HG02798 (cell line): ENCODE data around the gene STK24.
"Not testable (repeated sequence)": the region's sequence is repeated elsewhere in the genome, so short reads cannot be mapped to it uniquely, and the experiment has no call there.

Experiments used
- ATAC-seq: cut with Tn5 transposase; IDR thresholded peaks from one replicate; pipeline ENCODE4 v1.9.1; 2021; ENCODE audit warnings: mild to moderate bottlenecking; ENCODE audit not compliant: unreplicated experiment, poor library complexity

The STK24 gene

DNA sequence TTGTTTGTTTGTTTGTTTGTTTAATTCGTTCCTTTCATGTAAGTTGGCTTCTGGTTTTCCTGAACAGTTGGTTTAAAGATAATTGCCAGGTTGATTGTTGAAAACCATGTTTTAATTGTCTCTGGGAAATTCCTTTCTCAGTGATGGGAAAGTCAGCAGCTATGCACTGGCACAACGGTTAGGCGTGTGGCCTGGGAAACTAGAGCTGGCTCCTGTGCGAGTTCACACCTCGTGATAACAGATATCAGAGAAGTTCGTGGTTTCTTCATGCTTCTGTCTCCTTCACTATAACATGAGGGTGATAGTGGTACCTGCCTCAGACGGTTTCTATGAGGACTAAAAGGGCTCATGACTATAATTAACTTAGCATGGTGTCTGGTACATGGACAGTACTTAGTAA, 153.5 kb downstream of the STK24 start:
- ATAC-seq, result no peak

DNA sequence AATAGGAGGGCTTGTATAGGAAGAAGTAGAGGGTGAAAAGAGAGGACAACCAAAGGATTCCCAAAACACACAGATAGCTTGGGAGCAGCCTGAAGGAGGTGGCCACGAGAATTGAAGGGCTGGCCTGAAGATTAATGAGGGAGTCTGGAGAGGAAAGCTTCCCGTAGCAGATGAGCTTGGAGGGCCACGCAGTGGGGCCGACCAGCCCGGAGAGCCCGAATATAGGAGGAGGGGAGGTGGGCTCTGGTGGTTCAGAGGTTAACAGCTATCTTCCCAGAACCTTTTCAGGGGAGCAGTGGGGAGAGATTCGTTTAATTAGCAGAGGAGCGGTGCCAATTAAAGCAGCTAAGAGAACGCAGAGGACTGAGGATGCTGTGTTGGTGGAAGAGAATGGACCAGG, 154.9 kb downstream of the STK24 start:
- no peak for ATAC-seq

DNA sequence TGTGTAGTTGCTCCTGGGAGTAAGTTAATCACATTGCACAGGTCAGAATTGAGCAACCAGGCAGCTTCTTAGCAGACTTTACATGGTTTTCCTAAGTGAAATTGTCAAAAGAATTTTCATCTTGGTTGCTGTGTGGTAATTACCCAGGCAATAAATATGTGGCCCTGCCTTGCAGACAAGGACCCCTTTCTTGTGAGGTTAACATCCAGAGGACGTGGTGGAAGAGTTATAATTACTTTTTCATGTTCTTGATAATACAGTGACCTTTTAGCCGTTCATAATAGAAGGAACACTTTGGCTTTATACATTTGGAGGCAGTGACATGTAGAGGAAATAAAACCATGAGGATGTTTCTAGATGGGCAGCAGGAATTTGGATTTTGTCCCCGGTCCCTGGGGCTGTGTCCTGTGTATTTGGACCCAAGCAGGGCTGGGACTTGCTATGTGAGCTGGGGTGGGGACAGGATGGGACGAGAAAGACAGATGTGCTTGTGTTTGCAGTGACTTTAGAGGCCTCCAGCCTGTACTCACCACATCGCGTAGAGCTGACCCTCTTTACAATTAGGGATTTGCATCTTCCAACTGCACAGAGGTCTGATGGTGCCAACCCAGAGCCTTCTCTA, 156.2 kb downstream of the STK24 start:
- ATAC-seq, result no peak

DNA sequence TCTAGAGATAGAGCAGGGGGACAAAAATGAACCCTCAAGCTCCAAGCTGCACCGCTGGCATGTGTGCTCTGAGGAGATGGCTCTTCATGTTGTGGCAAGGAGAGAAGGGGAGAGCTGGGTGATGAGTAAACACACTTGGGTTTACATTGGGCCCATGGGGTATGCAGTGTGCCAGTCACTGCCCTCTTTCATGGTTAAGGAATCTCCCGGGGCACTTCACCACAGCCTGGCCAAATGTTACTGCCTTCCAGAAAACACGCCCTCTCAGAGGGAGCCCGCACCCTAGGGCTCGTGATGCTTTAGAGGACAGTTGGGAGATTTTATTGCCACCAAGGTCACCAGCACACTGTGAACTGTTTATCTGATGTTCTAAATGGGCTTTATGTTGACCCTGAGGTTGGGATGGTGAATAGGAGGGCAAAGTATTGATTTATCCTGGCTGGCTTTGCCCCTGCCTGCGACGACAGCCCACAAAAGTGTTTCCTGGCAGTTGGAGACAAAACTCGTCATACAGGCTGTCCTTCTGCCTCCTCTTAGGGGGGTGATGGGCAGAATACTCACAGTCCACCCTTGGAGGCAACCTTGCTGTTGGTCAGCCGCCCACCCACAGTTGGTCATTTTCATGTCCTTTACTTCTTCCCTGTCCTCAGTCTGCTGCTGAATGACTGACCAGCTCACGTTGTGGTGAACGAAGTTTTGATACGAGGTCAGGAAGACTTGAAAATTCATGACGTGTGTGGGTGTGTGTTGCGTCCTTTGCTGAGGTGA, 156.9 kb downstream of the STK24 start:
- ATAC-seq, result no peak

DNA sequence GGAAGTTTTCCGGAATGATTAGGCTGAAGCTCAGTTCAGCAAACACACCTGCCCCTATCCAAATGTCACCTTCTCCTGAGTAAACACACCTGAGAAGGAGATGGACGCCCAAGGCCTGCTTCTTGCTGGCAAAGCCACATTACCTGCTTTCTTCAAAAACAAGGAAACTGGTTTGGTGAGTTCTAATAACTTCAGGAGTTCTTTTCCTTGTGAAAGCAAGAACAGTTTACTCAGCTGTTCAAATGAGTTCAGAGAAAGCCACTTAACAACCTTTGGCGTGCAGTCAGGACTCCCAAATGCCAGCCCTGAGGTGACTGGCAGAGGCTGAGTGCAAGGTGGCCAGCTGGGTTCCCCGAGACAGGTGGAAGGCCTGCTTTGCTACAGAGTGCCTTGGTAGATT, 160.5 kb downstream of the STK24 start:
- no peak for ATAC-seq

DNA sequence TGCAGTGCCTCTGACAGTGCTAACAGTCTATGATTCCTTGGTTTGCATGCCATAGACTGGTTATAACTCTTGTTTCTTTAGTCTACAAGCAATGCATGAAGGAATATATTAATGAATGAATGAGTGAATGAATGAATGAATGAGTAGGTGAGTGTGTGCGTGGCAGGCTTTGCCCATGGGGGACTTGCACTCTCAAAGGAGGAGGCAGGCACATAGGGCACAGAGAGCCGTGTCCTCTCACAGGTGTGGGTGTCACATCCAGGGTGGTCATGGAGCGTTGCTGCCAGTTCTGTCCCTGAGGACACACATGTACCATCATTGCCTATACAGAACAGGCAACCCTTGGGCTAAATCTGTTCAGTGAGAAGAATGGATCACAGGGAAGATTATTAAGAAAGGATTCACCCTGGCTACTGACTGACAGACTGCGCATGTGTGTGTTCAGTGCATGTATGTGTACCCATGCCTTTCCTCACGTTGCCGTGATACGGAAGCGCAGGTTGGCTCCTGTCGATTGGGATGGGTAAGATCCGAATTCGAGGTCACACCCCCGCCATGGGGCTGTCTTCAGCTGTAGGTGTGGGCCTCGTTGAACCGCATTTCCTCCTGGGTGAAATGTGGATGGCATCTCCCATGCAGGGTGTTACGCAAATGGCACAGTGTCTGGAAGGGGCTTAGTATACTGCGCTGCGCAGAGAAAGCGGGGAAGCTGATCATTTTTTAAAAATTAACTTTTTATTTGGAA, 161.4 kb downstream of the STK24 start:
- no peak for ATAC-seq

DNA sequence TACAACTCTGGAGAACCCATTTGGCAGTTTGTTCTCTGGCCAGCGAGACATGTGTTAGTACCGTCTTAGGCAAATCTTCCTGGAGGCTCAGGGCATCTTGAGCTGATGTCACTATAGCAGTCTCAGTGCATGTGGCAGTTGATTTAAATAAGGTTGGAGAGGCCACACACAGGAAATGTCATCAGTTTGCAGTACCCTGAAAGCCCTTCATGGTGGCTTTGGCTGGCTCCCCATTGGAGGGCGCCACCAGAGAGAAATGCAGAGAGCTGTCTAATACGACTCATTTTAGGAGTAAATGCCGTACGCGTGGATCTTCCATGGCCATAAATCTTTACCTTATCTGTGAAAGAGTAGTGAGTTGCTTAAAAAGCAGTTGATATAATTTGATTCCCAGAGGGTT, 163.1 kb downstream of the STK24 start:
- ATAC-seq, result no peak

GRCh38 chr13:98413278-98413677, 163.6 kb downstream of the STK24 start:
- ATAC-seq, result not testable (repeated sequence)

DNA sequence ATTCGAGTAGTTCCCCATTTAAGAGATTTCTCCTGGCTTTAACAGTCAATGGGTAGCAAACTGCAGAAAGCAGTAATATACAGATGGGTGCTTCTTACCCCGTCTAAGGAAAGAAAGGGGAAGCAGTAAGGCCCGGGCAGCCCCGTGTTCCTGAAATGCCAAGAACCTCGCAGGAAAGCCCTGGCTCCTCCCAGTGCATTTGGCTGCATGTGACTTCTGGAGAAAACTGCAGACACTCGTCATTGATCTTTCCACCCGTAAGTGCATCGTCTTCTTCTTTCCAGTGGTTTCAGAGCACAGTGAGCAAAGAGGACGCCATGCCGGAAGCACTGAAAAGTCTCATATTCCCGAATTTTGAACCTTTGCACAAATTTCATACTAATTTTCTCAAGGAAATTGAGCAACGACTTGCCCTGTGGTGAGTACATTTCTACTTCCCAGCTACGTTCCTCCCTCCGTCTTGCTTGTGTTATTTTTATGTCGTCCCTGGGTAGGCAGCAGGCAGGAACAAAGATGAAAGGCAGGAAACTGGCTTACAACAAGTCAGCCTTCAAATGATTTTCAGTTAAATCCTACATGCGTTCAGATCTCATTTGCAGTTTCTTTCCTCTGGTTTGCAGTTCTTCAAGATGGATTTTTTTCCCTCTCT, 165.2 kb downstream of the STK24 start:
- no peak for ATAC-seq

DNA sequence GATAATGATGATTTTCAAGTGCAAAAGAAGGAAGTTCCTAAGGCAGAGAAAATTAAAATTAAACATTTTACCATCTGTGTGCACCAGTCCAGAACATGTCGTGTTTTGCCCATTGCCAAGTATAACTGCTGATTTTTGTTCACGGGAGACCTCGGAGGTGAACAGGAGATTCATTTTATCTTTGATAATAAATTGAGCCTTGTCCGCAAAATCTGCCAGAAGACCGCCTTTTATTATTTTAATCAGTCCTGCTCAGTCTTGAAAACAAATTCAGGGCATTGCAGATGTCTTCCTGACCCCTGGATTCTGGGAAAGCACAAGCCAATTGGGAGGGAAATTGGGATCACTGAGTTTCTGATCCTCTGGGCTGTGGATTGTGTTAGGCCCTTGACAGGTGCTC, 165.9 kb downstream of the STK24 start:
- ATAC-seq, result no peak

- no peak for ATAC-seq
Measured at GRCh38 chr13:98410612-98411011, 166.3 kb downstream of the STK24 start.

GRCh38 chr13:98409281-98409680, 167.6 kb downstream of the STK24 start:
- ATAC-seq, result no peak

- ATAC-seq, result no peak
Measured at GRCh38 chr13:98407575-98407974, 169.3 kb downstream of the STK24 start.

DNA sequence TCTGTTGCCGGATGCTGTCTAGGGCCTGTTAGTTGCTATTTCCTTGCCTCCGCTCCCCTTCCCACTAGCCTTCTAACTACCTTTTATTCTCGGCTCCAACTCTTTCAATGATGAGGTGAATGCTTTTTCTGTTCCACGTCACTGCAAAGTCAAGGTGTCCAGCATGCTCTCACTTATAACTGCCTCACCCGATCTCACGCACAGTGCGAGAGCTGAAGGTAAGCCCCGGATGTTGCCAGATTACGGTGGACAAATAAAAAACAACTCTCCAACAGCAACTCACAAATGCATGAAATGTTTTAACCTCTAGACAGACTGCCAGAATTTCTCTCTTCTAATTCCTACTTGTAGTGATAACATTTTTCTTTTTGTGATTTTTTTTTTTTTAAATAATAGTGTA, 169.9 kb downstream of the STK24 start:
- no peak for ATAC-seq

DNA sequence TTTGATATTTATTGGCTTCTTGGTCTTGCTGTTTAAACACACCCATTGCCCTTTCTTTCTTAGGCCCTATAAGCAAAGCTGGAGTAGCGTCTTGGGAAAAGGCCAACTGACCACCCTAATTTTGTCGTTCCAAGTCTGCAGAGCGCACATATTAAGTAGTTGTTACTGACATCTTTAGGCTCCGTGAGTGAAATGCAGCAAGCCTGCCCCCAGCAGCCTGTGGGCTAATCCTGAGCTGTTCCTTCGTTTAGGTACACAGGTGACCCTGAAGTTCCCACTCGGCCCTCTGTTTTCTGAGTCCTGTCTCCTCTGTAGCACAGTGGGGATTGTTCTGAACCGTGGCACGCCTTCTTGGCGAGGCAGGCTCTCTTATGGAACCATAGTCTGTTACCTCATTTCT, 170.5 kb downstream of the STK24 start:
- ATAC-seq, result no peak

DNA sequence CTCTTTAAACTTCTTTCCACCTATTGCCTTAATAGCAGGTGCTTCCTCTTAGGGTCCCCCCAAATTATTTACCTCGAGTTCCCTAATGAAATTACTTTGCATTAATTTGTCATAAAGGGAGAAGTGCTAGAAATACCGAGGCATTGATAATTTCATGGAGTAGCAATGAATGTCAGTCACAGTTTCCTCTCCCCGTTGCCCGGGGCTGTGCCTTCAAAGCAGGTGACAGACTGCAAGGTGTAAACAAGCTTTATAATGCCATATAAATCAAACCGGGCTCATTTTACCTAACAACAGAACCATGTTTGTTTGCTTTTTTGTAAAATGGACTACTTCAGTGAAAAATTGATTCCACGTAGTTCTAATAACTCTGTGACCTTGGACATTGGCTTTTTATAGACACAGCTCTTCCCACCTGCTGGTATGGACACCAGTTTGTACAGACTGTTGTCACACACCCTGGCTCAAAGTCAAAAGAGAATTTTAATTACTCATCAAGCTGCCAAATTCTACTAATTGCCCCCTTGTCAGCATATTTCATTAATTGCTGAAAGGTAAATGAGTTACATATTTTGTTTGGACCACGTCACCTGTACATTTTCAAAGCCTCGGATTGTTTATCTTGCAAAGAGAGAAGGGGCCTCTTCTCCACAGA, 171.1 kb downstream of the STK24 start:
- ATAC-seq, result no peak

GRCh38 chr13:98405107-98405571, 171.8 kb downstream of the STK24 start:
- ATAC-seq, result no peak

GRCh38 chr13:98403076-98403475, 173.8 kb downstream of the STK24 start:
- ATAC-seq, result no peak

DNA sequence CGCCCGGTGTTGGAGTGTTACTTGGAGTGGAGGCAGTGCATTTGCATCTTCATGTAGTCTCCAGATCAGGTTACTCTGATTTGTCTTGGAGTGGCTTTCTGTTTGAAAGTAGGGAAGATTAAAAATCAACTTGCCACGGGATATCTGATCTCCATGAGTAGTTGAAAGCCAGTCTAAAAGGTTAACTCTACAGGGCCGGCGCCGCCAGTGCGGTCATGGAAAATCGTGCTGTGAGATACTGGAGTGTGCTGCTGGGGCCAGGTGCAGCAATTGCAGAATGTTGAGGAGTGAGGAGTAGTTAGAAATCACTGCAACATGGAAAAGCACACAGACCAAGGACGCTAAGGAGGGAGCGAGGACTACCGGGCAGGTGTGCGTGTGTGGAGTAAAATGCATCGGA, 175.0 kb downstream of the STK24 start:
- ATAC-seq, result no peak

GRCh38 chr13:98399756-98400155, 177.2 kb downstream of the STK24 start:
- ATAC-seq, result no peak
